ENCODE measurements around the gene MPEG1. TPM values are rescaled to one million over a fixed set of nuclear protein-coding genes. Genes with fewer than 3 reads are reported as not detected.

MPEG1 gene
- total RNA-seq, 1 experiment from 2014 or later, result not detected

- no peak for DNase-seq (ENCODE audit: extremely low read depth, low read depth)
These were observed 21.6 kb downstream of the MPEG1 start for GRCh38 chr11:59191095-59191494.

- DNase-seq (ENCODE audit: extremely low read depth, low read depth), result no peak
These were observed 22.7 kb downstream of the MPEG1 start for GRCh38 chr11:59189986-59190385.

- DNase-seq (ENCODE audit: extremely low read depth, low read depth), result no peak
These were observed 23.8 kb downstream of the MPEG1 start for GRCh38 chr11:59188954-59189353.

GRCh38 chr11:59187587-59187986 is 25.1 kb downstream of the MPEG1 start:
- no peak for DNase-seq (ENCODE audit: extremely low read depth, low read depth)

- no peak for DNase-seq (ENCODE audit: extremely low read depth, low read depth)
These were observed 25.7 kb downstream of the MPEG1 start for GRCh38 chr11:59187035-59187434.

- DNase-seq (ENCODE audit: extremely low read depth, low read depth), result no peak
These were observed 26.6 kb downstream of the MPEG1 start for GRCh38 chr11:59186130-59186594.

GRCh38 chr11:59185386-59185945 is 27.3 kb downstream of the MPEG1 start:
- no peak for DNase-seq (ENCODE audit: extremely low read depth, low read depth)

GRCh38 chr11:59184691-59185339 is 27.9 kb downstream of the MPEG1 start:
- no peak for DNase-seq (ENCODE audit: extremely low read depth, low read depth)

- DNase-seq (ENCODE audit: extremely low read depth, low read depth), result no peak
These were observed 29.0 kb downstream of the MPEG1 start for GRCh38 chr11:59183771-59184170.

- no peak for DNase-seq (ENCODE audit: extremely low read depth, low read depth)
These were observed 30.1 kb downstream of the MPEG1 start for GRCh38 chr11:59182457-59183151.

- DNase-seq (ENCODE audit: extremely low read depth, low read depth), result no peak
These were observed 30.8 kb downstream of the MPEG1 start for GRCh38 chr11:59181746-59182456.

- no peak for DNase-seq (ENCODE audit: extremely low read depth, low read depth)
These were observed 31.8 kb downstream of the MPEG1 start for GRCh38 chr11:59180907-59181306.

GRCh38 chr11:59180168-59180776 is 32.5 kb downstream of the MPEG1 start:
- DNase-seq (ENCODE audit: extremely low read depth, low read depth), result no peak

- no peak for DNase-seq (ENCODE audit: extremely low read depth, low read depth)
These were observed 33.6 kb downstream of the MPEG1 start for GRCh38 chr11:59179121-59179520.

- DNase-seq (ENCODE audit: extremely low read depth, low read depth), result no peak
These were observed 34.3 kb downstream of the MPEG1 start for GRCh38 chr11:59178402-59178801.

- DNase-seq (ENCODE audit: extremely low read depth, low read depth), result no peak
These were observed 36.4 kb downstream of the MPEG1 start for GRCh38 chr11:59176330-59176729.

- no peak for DNase-seq (ENCODE audit: extremely low read depth, low read depth)
These were observed 37.6 kb downstream of the MPEG1 start for GRCh38 chr11:59175091-59175501.

GRCh38 chr11:59174664-59175033 is 38.1 kb downstream of the MPEG1 start:
- DNase-seq (ENCODE audit: extremely low read depth, low read depth), result no peak

GRCh38 chr11:59173964-59174663 is 38.6 kb downstream of the MPEG1 start:
- no peak for DNase-seq (ENCODE audit: extremely low read depth, low read depth)

All from NCI-H460 (cell line).